ENCODE measurements around the gene ITPK1. TPM values are rescaled to one million over a fixed set of nuclear protein-coding genes. Genes with fewer than 3 reads are reported as not detected.

The ITPK1 gene
- total RNA-seq, 1 donor from 2014 or later = 25.3 TPM

DNA sequence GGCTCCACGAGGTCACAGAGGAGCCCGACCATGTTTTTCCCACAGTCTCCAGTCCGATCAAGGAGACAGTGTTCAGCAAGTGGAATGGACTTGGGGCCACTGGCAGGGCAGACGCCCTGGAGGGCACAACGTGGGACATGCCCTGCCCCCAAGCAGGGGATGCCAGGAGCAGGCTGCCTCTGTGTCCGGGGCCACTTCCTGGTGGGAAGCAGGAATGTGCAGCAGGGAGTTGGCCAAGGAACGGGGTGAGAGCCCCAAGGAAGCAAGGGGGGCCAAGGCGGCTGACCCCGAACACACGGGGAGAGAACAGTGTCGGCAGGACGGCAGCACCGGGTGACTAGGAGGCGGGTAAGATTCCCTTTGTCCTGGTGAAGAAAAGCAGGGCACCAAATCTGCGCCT lies 100.2 kb downstream of the ITPK1 start:
- DNase-seq (ENCODE audit: low spot score in 2 of 2) = no peak
- FAIRE-seq = no peak

DNA sequence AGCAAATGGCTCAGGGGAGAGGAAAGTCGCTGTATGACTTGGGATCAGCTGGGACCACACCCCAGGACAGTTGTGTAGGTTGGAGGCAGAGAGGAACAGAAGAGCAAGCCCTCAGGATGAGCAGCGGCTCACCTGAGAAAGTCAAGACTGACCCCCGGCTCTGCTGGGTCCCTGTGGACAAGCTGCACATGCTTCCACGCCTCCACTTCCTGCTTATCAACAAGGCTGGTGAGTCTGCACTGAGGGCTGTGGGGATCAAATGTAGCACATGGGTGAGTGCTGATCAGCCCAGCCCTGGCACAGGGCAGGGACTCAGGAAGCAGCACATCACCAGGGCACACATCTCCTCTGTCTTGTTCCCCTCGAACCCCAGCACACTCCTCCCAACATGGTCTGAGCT lies 100.7 kb downstream of the ITPK1 start:
- FAIRE-seq (no peak), DNase-seq (ENCODE audit: low spot score in 2 of 2) (no peak)

DNA sequence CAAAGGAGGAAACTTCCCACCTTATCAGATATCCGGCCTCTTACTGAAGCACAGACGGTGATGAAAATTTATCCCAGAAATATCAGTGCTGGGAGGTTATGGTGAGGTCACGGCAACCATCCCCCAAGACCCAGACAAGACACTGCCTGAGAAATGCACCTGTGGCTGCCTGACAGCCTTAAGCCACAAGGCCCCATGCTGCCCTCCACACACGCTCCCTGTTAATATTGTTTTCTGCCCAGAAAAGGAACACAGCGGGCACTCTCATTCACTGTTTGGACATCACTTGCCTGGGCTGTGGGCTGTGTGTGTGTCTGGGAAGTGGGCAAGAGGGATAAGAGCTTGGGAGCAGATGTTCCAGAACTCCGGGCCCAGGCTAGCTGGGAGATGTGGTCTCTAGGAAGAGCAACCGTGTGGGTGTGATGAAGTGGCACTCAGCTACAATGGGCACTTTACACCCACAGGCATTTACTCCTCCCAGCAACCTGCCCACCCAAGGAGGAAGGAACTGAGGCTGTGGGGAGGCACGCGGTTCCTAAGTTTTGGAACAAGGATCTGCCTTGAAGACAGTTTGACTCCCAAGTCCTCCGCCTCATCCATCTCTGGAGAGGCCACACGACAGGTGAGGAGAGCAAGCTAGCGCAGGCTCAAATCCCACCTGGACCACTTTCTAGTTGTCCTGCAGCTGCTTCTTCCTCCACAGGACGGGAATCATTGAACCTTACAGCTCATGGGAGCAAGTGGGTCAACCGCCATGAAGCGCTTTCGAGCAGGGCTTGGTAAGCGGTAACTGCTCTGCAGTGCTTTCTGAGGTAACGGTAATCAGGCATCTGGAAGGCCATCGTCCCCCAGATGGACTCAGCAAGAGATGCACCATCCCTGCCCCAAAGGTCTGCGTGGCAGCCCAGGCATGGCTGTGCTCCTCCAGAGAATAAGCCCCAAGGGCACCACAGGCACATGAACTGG lies 101.4 kb downstream of the ITPK1 start:
- DNase-seq (ENCODE audit: low spot score in 2 of 2) (no peak), FAIRE-seq (no peak)

DNA sequence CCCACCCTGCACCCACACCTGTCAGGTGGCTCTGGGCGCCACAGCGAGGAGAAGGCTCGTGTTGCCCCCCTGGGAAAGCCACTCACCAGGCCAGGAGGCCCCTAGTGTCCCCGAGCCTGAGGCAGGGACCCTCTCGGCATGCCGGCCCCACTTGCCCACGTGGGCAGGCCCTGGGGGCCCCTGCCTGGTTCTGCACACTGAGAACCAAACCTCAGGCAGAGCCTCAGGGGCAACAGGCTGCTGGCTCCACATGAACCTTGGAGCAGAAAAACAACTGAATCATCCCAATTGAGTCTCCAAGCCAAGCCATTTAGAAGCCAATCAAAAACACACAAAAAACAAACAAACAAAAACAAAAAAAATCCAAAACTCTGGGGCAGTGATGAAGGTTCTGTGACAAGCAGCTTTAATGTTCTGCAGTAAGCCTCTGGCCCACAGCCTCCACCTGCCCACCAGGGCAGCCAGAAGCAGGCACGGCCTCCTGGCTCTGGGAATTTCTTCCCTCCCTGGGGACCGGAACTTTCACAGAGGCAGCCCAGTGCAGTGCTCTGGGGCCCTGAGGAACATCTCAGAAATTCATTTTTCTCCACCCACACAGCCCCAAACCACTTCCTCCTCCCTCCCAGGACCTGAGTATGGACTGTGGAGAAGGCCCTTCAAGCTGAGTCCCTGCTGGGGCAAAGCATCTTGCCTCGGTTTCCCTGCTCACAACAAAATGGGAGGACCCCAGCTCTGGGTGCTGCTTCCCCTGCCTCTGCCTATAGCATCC lies 102.6 kb downstream of the ITPK1 start:
- FAIRE-seq (no peak), DNase-seq (ENCODE audit: low spot score in 2 of 2) (no peak)

DNA sequence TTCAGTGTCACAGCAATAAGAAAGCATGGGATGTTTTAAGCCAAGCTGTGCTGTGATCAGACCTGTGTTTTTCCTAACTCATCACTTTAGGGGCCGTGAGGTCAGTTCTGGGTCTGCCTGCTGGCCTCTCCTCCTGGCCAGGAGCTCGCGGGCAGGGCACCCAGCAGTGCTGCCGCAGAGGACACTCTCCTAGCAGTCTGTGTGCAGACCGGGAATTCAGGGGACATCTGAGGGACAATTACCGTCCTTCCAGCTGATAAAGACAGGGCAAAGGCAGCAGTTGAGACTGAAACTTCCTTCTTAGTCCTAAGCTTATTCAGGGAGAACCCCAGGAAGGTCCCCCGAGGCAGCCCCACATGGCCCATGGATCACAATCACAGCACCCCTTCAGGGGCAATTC lies 103.2 kb downstream of the ITPK1 start:
- DNase-seq (ENCODE audit: low spot score in 2 of 2) (no peak), FAIRE-seq (no peak)

DNA sequence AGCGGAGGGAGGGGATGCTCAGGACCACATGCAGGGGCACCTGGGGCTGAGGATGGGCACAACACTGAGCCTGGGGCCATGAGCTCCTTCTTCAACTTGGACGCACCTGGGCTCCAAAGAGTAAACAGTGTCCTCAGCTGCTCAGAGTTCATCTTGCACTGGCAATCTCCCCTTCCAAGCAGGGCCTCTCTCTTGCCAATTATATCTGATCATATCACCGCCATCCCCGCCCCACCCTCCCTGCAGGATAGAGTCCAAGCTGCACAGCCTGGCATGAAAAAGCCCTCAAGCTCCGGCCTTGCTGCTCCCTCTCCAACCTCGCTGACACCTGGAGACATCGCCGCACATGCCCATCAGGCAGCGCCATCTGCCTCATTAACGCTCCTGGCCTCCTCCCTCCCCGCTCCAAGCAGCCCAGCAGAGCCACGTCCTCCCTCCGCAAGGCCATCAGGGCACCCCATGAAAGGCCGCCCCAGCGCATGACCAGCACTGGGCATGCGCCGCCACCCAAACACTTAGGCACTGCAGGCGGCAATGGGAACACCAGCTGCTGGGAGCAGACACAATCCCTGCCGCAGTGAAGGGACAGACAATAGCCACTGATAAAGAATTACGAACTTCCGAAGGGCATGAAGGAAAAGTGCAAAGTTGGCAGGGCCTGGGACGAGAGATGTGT lies 103.9 kb downstream of the ITPK1 start:
- peak in 1 of 2 donors; percentile 47 for DNase-seq (ENCODE audit: low spot score in 2 of 2)
- no peak for FAIRE-seq

DNA sequence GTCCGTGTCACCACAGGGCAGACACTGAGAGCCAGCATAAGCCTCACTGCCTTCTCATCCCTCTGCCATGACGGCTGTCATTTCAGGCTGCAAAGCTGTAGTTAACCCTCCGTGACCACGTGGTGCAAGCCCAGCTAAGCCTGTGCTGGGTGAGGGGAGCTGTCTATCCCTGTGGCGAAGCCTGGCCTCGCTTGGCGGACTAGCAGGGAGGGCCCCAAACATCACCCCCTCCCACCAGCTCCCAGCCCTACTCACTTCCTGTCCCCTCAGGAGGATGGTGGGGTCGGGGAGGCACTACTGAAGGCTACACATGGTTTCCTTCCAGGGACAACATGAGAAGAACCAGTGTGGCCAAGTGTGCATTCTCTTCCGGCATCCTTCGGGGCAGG lies 104.6 kb downstream of the ITPK1 start:
- FAIRE-seq = no peak
- DNase-seq (ENCODE audit: low spot score in 2 of 2) = no peak

DNA sequence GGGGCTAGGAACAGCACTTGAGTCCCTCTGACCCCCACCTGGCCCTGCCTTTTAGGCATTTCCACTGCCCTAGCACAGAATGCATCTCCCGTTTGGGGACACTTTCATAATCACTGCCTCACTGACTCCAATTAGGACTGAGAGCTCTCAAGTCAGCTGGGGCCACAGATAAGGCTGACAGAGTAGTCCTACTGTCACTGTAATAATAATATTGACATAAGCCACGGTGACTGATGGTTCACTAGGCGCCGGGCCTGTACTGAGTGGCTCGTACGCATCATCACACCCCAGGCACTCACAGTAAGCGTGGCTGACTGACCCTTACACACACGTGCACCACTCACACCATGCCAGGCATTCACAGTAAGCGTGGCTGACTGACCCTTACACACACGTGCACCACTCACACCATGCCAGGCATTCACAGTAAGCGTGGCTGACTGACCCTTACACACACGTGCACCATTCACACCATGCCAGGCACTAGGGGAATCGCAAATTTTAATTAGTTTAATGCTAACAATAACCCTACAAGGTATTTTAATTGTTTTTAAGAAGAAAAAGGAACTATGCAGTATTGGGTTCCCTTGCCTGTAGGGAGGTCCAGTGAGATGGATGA lies 105.1 kb downstream of the ITPK1 start:
- no peak for DNase-seq (ENCODE audit: low spot score in 2 of 2)
- no peak for FAIRE-seq

DNA sequence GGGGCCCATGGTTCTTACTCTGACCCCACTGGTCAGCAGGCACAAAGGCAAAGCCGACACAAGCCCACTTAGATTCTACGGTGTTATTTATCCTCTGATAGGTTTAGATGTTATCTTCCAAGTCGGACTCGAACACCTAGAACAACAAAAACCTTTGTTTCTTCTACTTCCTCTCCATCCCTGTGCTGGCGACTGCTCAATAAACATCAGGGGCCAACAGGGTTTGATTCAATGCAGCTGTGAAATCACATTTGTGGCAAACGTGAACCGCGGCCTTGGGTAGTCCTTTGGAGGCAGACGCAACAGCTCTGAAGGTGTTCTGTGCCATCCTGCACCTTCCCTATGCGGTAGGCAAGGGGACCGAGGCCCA lies 105.6 kb downstream of the ITPK1 start:
- DNase-seq (ENCODE audit: low spot score in 2 of 2) (no peak), FAIRE-seq (no peak)

DNA sequence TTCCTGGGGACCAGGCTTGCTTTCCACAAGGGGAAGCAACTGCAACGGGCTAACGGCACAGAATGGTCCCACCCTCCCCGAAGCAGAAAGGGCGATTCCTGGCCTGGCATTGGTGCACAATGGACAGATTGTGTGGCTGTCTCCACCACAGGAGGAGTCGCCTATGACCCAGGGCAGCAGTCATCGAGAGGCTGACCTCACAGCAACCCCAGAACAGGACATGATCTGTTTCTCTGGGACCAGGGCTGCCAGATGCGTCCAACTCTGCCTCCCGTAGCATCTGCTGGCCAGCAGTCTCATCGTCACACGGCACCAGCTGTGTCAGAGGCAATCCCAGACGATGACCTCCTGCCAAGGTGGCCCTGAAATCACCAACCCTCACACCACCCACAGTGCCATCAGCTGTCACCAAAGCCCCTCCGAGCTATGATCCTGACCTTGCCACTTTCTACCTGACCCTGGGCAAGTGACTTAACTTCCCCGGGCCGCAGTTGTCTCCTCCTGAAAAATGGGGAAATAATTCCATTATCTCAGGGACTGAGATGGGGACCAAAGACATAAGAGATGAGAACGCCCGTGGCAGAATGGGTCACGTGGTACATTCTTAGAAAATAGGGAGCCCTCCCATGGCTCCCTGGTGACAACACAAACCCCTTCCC lies 106.1 kb downstream of the ITPK1 start:
- FAIRE-seq = peak; percentile 52
- DNase-seq (ENCODE audit: low spot score in 2 of 2) = peak in 1 of 2 donors; percentile 76

DNA sequence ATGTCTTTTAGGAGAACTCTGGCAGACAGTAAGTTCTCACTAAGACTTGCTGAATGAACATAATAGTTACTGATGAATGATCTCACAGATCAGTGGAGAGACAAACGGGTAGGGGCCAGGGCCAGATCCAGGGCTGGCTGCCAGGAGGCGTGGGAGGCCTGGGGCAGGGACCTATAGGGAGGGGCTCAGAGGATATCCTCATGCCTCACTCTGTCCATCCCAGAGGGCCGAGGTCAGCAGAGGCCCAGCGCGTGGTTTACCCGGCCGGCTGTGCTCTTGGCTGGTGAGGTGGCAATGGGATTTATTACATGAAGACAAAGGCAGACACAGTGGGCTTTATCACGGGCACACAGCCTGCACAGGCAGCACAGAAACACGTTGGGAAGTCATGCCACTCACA lies 107.3 kb downstream of the ITPK1 start:
- FAIRE-seq (no peak), DNase-seq (ENCODE audit: low spot score in 2 of 2) (no peak)

DNA sequence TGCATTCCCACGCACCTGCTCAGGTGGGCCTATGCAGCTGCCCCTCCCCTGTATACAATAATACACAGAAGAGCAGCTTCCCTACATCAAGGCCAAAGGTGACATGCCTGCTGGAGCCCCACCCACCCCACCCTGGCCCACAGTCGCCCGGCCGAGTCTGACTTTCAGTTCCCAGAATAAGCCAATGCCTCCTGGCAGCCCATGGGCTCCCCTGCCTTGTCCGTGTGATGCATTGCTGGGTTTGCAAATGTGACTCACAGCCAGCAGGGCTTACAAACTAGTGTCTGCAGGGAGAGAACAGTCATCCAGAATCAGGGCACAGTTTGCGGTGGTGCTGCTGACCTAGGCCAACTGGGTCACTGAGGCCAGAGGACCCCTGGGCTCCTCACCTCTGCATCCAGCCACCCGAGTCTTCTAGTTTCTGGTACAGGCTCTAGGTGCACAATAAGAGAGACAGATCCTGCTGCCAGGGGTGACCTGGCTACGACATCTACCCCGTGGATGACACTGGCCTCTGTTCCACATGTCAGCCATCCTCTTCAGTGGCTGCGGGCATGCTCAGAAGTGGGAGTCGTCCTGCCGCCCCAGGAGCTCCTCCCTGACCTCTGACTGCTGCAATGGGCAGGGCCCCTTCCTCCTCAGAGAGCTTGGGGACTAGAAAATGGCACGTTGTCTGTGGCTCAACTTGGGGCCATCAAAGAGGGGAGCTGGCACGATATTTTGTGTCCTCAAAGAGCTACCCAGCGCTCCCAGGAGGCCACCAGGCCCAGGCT lies 108.3 kb downstream of the ITPK1 start:
- peak in 1 of 2 donors; percentile 64 for DNase-seq (ENCODE audit: low spot score in 2 of 2)
- FAIRE-seq = no peak

DNA sequence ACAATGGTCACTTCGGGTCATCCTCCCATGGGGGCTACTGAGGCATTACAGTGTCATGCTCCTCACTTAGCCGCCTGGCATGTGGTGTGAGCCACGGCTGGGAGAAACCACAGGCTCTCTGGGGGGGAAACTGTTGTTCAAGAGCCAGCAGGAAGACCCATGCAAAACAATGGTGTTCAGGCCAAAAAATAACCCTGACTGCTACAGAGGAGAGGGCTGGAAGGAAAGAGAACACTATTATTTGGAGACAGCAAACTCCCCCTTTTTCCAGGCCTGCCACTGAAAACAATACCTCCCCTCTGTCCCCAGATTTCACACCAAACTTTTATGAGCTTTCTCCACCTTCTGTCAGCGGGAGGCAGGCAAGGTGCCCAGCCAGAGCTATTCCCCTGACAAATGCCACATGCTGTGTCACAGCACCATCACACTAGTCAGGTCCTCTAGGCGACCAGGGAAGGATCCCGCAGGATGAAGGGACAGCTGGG lies 109.1 kb downstream of the ITPK1 start:
- DNase-seq (ENCODE audit: low spot score in 2 of 2) (no peak), FAIRE-seq (no peak)

DNA sequence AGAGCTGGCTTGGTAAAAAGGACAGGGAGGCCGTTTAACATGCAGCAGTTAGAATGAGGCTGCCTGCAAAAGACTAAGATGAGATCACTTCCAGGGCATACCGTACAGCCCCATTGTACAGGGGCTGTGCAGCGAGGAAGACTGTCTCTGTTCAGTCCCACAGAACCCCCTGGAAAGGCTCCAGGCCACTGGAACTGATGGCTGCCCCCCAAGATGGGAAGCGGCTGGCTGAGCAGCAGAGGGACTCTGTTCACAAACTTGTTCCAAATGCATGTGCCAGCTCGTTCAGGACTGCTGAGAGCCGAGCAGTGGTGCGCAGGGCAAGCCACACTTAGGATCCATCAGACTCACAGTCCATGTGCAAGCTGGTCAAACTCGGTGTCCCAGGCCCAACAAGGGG lies 109.9 kb downstream of the ITPK1 start:
- no peak for DNase-seq (ENCODE audit: low spot score in 2 of 2)
- no peak for FAIRE-seq

DNA sequence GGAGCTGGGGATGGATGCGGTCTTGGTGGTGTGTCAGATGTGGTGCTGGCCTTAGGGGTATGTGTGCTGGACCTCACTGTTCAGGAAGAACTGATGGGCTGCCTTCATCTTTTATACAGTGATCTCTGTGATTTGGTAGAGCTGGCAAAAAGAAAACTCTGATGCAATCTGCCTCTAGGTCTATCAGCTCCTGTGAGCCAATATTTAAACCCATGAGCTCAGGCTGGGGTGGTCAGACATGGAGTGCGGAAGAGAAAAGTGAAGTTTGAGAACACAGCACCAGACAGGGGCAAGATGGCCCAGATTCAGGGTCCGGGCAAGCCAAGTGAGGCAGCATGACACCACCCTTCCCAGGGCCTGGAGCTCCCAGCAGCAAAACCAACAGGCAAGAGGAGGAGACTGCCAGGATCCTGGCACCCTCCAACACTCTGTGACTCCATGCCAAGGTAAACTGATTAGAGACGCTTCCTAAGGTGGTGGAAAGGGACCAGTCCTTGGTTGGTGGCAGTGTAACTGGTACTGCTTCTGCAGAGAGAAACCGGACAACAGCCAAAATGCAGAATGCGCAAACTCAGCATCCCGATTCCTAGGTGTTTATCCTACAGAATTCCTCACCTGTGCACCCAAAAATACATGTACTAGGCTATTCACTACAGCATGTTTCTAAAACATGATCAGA lies 110.5 kb downstream of the ITPK1 start:
- FAIRE-seq = no peak

DNA sequence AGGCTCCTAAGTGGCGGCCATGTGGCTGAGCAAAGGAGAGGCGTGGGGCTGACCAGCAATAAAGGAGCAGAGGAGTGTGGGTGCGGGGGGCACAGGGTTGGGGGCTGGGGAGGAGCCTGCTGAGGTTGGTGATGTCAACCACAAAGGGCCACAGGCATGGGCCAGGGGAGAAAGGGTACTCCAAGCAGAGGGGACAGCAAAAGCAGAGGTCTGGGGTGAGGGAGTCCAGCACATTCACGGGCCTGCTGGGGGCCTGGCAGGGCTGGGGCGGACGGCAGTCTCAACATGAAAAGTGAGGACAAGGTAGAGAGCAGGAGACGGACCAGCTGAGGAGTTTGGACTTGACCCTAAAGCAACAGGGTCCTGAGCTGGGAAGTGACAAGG lies 111.0 kb downstream of the ITPK1 start:
- DNase-seq (ENCODE audit: low spot score in 2 of 2) (no peak), FAIRE-seq (no peak)

More for the DNA sequence above, 110.5 kb downstream of the ITPK1 start:
- no peak for DNase-seq (ENCODE audit: low spot score in 2 of 2)

DNA sequence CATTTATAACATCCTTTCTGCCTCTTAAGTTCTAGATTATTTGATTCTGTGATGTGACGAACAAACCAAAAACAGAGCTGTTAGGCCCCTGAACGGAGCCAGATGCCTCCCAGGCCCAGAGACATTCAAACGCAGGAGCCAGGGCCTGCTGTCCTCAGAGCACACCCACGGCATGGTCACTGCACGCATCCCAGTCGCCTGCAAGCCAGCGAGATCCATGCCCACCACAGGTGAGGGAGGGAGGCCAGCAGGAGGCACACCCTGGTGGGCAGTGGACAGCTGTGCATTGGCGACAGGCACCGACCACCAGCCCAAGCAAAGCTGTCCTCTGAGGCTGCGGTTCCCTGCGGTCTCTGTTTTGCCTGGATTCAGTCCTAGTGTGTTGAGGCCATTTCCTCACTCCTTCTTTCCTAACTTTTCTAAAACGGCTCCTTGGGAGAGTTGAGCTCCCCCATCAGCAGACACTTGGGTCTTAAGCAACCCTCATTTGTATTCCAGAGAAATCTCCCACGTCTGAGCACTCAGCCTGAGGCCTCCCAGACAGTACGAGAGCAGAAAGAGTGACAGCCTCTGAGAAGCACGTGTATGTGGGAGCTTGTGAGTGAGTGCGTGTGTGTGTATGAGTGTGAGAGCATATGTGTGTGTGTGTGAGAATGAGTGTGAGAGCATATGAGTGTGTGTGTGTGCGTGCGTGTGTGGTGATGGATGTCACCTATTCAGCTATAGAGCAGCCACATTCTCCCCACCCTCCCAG lies 111.6 kb downstream of the ITPK1 start:
- FAIRE-seq (no peak), DNase-seq (ENCODE audit: low spot score in 2 of 2) (peak in 1 of 2 donors; percentile 70)

DNA sequence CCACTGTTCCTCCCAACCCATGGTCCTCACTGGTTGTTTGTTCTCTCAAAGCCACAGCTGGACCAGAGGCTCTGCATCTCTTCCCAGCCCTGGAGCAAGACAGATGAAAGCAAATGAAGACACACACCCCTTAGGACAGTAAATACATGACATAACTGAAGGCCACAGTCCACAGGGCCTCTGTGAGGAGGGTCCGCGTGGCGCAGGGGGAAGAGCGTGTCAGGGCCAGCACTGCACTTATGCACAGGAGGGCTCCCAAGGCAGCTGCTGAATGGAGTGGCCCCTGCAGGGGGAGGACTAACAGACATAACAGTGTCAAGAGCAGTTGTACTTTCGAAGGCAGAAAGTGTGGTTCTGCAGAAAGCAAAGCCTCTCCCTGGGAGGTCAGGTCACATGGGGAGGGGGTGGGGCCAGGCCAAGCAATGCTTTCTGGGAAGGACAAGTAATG lies 112.8 kb downstream of the ITPK1 start:
- FAIRE-seq = no peak
- DNase-seq (ENCODE audit: low spot score in 2 of 2) = no peak

Measured in frontal cortex (tissue), 4 donors.